Stimulated activated CD4-positive, alpha-beta T cell treated with anti-CD3 and anti-CD28 coated beads, Interleukin-15, amount 100 ng/mL, for 24 hours (primary cell): ENCODE measurements around the gene CEBPG.
A peak's percentile ranks its signal among the peaks of the same experiment; 100 is the strongest.

Source experiments
- DNase-seq: peaks from one replicate; pipeline ENCODE4 v3.0.0-alpha.2; 2020

The CEBPG gene

DNA sequence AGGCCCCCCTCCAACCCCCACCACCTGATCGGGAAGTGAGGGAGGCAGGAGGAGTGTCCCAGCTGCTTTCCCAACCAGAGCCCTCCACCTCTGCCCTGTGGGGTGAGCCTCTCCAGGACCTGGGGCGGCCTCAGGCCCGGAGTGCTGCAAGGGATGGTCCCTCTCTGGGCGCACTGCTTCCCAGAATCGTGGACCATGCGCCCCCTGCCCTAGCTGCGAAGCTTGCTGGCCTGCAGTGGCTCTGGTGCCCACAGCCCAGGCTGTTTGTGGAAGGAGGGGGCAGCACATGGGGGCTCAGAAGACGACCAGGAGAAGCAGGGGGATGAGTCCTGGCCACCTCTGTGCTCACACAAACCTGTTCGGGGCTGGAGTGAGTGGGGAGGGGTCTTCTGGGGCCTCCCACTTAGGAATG is 33.6 kb downstream of the CEBPG start:
- DNase-seq = no peak

GRCh38 chr19:33407716-33408115 is 34.2 kb downstream of the CEBPG start:
- no peak for DNase-seq

DNA sequence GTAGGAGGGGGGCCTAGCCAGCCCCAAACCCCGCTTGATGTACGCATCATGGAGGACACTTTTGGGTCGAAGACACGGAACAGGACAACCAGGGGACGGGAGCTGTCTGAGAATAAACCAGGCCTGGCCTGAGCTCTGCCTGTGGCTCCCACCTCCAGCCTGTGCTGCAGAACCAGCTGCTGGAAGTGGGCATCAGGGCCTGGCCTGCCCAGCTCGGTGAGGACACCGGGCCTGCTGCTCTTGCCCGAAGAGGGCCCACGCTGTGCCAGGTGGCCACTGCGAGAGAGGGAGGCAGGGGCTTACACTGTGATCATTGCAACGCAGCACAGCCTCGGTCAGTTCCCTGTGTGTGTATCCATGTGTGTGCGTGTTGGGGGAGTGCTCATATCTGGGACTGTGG is 34.6 kb downstream of the CEBPG start:
- no peak for DNase-seq

DNA sequence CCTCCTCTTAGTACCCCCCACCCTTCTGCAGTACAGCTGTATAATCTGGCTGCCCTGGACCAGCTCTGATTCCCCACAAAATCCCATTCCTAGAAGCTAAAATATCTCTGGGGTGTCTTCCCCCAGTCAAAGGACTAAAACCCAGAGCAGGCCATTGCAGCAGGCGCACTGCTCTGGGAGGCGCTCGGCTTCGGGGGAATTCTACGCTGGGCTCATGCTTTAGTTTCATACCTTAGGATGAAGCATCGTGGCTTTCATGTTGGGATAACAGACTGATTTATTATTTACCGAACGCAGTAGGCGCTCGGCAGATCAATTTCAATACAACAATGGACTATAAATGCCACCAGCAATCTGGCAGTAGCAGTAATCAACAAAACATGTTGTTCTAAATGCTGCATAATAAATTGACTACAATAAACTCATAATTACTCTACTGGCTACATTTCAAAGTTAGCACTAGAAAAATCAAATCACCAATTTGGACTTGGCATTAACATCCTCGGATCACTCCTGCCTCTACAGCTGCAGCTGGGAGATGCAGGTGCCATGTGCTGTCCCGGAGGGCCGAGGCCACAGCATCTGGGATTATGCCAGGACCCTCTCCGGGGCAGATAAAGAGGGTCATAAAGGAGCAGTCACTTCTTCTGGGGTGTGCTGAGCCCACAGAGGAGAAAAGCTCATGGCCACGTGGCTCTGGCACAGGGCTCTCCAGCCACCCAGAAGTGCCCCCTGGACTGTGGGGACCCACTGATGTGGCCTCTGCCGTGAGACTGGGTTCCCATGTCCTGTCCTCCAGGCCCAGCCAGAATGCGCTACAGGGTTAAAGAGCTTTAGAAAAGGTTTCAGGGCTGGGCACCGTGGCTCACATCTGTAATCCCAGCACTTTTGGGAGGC is 35.3 kb downstream of the CEBPG start:
- no peak for DNase-seq

DNA sequence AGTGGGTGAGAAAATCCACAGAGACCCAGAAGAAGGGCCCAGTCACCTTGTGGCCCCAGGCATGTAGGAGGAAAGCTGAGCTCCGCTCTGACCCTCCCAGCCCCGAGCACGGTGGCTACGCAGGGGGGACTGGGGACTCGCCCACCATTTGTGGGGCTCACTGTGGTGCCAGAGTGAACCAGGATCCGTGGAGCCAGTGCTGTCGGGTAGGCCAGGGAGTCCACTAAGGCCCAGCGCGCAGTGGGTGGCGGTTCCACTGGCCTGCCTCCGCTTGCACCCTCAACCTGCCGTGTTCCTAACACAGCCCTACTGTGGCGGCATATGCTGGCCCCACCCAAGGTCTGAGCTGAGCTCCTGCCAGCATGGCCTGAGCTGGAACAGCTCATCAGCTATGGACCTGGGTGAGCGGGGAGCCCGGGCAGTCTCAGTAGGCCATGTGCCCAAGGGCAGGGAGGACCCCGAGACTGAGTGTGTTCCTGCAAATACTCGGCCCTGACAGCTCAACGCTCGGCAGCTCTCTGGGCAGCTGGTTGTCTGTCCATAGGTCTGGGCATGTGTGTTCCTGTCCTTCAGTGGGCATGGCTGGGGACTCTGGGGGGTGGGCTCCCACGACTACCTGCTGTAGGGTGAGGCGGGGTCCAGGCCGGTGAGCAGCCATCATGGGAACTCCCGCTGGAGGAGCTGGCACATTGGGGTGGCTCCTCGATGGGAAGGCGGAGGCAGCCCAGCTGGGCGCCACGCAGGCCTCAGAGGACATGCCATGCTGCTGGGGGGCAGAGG is 36.6 kb downstream of the CEBPG start:
- DNase-seq = no peak

- no peak for DNase-seq
Measured at GRCh38 chr19:33410915-33411401, 37.4 kb downstream of the CEBPG start.

GRCh38 chr19:33411621-33412180 is 38.2 kb downstream of the CEBPG start:
- no peak for DNase-seq

DNA sequence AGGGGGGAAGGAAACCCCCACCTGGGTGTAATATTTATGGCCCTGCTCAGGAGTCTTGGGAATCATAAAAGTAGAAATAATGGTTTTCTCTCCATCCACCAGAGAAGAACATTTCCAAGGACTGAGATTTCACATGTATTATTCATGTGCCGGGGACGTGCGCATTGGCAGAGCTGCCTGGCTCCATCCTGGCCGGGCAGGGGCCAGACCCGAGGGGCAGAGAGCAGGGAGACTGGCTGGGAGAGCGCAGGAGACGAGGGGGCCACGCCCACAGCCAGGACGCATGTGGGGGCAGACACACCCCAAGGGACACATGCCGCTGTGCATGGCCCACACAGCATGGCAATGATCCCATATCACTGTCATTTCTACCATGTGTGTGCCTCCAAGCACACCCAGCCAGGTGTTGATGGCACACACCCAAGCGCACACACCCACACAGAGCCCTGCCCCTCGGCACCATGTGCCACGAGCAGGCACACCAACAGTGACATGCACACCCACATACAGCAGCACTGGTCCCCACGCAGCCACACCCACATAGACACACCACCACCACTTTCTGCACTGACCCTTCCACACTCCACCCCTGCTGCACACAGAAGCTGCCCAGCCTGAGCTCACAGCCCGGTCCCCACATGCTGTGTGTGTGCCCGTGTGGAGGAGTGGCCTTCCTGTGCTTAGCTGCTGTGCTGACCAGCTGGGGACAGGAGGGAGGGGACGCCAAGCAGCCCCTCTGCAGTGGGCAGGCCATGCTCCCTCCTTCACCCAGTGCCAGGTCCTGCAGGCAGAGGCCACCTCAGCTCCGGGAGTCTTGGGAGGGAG is 39.3 kb downstream of the CEBPG start:
- DNase-seq = no peak

- no peak for DNase-seq
Measured at GRCh38 chr19:33413426-33413725, 39.9 kb downstream of the CEBPG start.

- no peak for DNase-seq
Measured at GRCh38 chr19:33413868-33414666, 40.6 kb downstream of the CEBPG start.

- DNase-seq = no peak
Measured at GRCh38 chr19:33414667-33415605, 41.4 kb downstream of the CEBPG start.

DNA sequence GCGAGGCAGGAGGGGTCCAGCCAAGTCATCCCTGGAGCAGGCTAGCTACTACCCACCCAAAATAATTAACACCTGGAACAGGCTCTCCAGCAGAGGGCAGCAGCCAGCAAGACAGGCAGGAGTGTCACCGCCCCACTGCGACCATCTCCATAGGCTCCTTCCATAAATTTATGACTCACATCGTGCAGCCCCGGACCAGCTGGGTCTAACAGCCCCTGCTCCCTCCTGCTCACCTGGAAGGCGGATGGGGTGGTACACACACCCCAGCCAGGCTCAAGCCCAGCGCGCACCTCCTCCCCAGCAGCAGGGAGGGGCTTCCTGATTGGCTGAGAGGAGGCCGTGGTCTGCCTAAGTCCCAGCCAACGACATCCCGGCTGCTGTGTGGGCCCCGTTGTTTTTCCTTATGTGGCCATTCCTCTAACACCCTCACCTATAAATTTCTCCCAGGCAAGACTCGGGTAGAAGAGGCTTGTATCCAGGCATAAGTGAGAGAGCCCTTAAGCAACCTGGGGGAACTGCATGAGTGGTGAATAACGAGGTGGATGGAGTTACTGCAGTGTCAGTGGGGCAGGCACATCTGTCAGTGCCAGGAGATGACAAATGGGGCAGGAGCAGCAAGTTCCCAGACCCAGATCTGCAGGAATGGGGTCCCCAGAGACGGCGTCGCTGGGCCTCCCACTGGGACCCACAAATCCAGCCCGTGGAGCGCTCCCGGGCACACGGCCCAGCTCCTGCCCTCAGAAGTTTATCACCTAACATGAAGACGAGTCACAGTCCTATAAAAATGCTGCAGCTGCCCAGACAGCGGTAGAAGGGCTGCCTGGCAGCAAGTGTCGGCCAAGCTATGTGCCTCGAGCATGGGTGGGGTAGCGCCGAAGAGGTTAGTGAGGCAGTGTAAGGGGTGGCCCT is 43.1 kb downstream of the CEBPG start:
- DNase-seq = peak; percentile 83

DNA sequence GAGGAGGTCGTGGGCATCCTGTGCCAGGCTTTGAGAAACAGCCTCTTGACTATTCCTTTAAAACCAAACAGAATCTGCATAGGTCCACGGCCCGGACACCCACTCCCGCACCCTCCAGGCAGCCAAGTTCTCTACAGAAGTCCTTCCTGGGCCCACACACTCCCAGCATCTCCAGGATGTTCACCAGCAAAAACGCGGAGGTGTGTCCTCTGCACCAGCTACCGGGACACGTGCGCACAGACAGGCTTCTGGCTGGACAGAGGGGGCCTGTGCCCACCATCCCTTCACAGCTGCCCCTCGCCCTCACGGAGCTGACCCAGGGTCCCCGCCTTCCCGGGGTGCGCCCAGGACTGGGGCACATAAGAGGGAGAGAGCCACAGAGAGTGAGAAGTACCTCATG is 44.2 kb downstream of the CEBPG start:
- no peak for DNase-seq

DNA sequence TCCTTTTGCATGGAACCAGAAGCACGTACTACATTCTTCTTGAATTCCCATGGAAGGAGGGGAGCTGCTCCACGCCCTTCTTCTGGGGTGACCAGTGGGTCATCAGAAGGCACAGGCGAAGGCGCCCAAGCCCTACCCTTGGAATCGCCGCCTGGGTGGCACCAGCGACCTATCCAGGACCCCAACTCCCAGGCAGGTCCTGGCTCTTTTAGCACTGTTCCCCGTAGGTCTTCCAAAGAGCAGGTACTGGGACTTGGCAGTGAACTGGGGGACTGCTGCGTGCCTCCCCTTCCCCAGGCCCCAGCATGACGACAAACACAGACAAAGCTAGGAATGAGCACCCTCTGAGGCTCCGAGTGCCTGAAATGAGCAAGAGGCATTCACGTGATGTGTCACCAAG is 45.0 kb downstream of the CEBPG start:
- no peak for DNase-seq

DNA sequence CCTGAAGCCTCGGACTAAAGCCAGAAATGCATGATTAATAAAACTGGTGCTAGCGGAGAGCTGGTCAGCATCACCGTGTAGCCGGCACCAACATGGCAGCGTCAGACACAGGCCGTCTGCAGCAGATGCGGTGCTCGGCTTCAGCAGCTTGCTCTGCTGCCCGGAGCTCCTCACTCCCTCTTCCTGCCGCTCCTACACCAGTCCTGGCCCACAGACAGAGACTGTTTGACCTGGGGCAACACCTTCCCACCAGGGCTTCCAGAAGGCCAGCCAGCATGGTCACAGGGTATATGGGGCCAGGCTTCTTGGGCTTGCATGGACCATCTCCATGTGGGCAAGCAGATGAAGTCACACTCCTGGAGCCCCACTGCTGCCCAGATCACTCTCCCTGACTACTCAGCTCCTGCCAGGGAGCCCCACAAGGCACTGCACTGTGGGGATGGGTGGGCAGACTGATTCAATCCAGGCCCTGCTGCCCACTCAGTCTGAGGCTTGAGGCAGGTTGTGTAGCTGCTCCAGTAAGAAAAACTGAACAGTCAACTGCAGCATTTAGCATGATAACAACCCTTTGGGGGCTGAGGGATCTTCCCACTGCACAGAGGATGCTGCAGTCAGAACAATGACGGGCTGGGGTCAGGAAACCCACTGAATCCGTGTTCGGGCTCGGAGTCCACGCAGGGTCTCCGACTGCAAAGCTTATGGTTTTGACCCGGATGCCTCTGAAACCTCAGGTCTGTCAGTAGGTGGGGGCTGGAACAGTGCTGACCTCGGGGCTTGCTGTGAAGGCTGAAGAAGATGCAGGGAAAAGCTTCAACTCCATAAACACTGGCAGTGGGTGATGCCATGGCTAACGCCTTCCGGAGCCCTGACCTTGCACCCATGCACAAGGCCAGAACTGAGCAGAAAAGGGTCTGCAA is 45.6 kb downstream of the CEBPG start:
- DNase-seq = no peak

DNA sequence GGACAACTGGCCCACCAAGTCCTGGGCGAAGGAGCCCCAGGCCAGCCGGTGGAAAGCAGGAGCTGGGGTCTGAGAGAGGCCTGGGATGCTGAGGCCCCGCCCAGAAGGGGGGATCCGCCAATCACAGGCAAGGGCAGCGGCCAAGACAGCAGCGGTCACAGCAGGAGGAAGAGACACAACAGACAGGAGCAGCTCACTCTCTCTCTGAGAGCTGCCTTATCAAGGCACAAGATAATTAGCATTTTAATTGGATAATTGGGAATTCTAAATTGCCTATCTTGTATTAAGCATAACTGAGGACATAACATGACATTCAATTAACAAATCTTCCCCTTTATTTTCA is 46.2 kb downstream of the CEBPG start:
- DNase-seq = no peak

DNA sequence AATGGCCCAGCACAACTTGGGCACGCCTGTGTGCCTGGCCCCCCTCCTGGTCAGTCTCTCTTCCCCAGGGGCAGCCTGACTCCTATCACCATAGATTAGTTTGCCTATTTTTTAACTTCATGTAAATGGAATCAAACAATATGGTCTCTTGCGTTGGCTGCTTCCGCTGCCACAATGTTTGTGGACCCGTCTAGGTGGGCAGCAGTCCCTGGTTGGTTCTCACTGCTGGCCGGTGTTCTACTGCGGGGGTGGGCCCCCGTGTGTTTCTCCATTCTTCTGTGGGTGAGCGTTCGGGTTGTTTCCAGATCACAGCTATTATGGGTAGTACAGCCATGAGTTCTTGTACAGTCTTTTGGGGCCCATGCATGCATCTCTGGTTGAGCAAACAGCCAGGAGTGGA is 47.3 kb downstream of the CEBPG start:
- DNase-seq = no peak

GRCh38 chr19:33421368-33421767 is 47.9 kb downstream of the CEBPG start:
- DNase-seq = no peak
